ENCODE measurements around the gene AK3.
A peak's percentile ranks its signal among the peaks of the same experiment; 100 is the strongest.

Gene AK3

DNA sequence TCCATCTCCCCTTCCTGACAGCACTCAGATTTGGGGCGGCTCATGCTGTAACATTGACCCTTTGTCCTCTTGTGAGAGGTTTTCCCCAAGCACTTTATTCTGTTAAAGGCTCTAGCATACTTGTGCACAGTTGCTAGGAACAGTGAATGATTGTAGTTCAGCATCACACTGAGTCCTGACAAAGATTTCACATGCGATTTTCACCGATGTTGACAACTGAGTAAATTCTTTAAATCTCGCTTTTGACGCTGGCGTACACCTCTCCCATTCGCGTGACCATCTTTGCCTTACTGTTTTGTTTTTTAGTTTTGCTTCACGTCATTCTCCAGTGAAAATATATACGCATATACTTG is 60.9 kb downstream of the AK3 start:
- FAIRE-seq: peak; percentile 48
- no peak for DNase-seq (ENCODE audit: insufficient read length, low spot score)

DNA sequence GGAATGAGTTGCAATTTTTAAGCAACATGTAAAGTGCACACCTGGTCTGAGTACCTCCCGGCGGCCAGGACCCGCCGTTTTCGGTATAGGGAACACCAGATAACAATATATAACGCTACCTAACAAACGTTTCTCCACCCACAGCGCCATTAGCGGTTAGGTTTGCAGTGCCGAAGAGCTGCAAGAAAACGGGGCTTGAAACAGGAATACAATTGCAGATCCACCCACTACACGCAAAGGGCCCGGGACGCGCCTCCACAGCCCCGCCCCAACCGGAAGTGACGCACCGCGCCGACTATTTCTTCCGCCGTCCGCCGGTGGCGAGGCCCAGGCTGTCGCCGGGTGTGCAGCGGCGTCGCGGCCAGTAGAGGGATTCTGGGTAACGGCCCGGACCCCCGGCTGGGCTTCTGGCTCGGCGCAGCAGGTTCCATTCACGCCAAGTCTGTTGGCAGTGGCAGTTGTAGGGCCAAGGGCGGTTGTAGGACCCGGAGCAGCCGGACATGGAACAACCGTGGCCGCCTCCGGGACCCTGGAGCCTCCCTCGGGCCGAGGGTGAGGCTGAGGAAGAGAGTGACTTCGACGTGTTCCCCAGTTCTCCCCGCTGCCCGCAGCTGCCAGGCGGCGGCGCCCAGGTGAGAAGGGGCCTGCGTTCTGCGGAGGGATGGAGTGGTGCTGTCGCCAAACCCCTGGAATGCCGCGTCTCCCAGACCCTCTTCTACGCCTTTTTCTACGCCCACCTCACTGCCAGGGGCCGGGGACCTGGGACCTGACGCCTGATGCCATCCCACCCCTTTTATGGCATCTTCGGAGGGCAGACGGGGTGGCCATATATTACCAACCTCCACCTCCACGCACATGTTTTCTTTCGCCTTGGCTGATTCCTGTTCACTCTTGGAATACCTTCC is 61.5 kb downstream of the AK3 start, which contains the start of gene CDC37L1:
CDC37L1 (plus strand) TSS at position 302 of the 905 bp plus-strand sequence; CDS start at position 501, 199 bp downstream.
- peak; percentile 3 for TF ChIP-seq CTCF (IDR thresholded peaks at IDR 0.05; ENCODE audit: insufficient read depth, missing control alignments)
- FAIRE-seq (no peak), DNase-seq (ENCODE audit: insufficient read length, low spot score) (peak; percentile 59)

More for the DNA sequence above, 60.9 kb downstream of the AK3 start:
- TF ChIP-seq CTCF (IDR thresholded peaks at IDR 0.05; ENCODE audit: insufficient read depth, missing control alignments): no peak

DNA sequence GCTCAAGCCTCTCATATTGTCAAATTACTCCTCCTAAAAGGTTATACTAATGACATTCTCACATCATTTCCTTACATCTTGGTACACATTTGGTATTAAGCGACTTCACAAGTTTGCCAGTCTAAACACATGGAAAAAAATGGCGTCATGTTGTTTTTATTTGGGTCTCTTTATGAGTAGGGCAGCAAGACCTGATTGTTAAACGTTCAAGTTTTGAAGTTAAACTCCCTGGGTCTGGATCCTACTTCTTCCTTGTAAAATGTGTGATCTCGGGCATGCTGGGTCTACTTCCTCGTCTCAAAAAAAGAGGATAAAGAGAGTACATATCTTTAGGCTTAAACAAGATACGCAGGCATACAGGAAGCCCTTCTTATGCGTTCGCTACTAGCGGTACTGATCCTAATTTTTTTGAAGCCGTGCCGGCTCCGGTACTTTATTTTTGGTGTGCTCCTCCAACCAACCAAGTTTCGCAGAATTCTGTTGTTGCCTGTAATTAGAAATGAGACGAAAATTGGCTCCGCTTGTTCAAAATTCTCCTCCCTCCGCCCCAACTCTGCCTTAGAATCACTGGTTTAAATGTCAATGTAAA is 62.2 kb downstream of the AK3 start:
- DNase-seq (ENCODE audit: insufficient read length, low spot score): no peak
- TF ChIP-seq CTCF (IDR thresholded peaks at IDR 0.05; ENCODE audit: insufficient read depth, missing control alignments): no peak
- FAIRE-seq: no peak

- no peak for TF ChIP-seq CTCF (IDR thresholded peaks at IDR 0.05; ENCODE audit: insufficient read depth, missing control alignments)
- DNase-seq (ENCODE audit: insufficient read length, low spot score): no peak
- FAIRE-seq: no peak
These were observed 63.6 kb downstream of the AK3 start for GRCh38 chr9:4677392-4677791.

DNA sequence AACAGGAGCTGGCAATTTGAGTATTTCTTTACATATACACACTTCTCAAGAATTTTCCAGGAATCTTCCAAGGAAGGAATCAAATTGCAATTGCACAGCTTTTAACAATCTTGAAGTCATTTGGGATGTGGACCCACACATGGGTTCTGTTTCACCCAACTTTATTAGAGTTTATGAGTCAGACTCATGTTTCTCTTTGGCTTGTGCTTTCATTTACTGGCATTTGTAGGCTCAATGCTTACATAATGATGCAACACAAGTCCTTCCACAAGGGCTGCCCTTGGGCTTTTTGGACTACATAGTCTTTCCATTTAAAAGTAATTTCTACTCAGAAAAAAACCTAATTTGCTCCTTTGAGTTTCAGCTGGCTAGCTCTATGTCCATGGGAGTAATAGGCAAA is 66.2 kb downstream of the AK3 start:
- no peak for FAIRE-seq
- TF ChIP-seq CTCF (IDR thresholded peaks at IDR 0.05; ENCODE audit: insufficient read depth, missing control alignments): no peak
- no peak for DNase-seq (ENCODE audit: insufficient read length, low spot score)

DNA sequence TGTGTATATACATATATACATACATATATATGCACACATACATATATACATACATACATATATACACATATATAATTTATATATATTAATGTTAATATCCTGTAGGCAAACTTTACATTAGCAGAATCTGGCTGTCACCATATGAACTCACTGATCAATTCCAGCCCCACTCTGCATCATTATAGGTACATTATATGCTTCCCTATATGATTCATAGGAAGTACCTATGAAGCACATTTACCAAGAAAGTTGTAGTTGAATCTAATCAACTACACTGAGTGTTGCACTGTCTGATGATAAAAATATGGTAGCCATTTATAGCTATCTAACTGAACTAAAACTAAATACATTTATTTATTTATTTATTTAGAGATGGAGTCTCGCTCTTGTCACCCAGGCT is 69.3 kb downstream of the AK3 start:
- DNase-seq (ENCODE audit: insufficient read length, low spot score) (no peak), FAIRE-seq (no peak)
- no peak for TF ChIP-seq CTCF (IDR thresholded peaks at IDR 0.05; ENCODE audit: insufficient read depth, missing control alignments)

DNA sequence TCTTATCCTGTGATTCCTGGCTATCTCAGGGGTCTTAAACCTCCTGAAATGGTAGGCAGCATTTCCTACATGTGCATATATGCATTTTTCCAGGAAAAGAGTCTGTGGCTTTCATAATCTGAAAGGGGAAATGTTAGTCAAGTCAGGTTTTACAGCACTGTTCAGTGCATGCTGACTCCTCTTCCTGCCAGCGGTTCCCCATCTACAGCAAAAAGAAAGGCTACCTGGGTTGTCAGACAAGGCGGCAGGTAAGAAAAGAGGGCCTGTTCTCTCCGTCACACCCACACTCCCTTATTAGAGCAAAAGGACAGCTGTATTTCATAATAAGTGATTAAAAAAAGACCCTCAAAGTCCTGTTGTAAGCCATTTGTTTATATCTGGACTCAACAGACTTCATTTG is 70.4 kb downstream of the AK3 start:
- DNase-seq (ENCODE audit: insufficient read length, low spot score) (no peak), FAIRE-seq (no peak)
- TF ChIP-seq CTCF (IDR thresholded peaks at IDR 0.05; ENCODE audit: insufficient read depth, missing control alignments): no peak
